SK-N-SH (cell line): ENCODE results near the gene METTL24. TPM values are rescaled to one million over a fixed set of nuclear protein-coding genes. Genes with fewer than 3 reads are reported as not detected.

Experiments used
- CTCF ChIA-PET: fragments of 300-600, 350-600 bp; formaldehyde crosslinking; extraction: SDS; loops from one replicate; lab custom pipeline; 2021; lab: Yijun Ruan, JAX
- POLR2A ChIA-PET: fragments of 350-600 bp; sonication (Branson Sonifier 250); formaldehyde crosslinking; extraction: SDS; loops from one replicate; lab custom pipeline; 2020; ENCODE audit warnings: antibody characterized with exemption, inconsistent platforms; lab: Yijun Ruan, JAX
- DNase-seq: peaks from one replicate; pipeline ENCODE4 v3.0.0; 2012
- H2AFZ ChIP-seq: fragments of 200-600 bp; sonication (generic); 2 replicates; pipeline ENCODE4 v1.8.1; 2016; ENCODE audit warnings: antibody characterized with exemption, mild to moderate bottlenecking, low read depth
- H3F3A ChIP-seq: fragments of 200-600 bp; sonication (generic); replicated peaks from 2 replicates; pipeline ENCODE3; 2016; ENCODE audit warnings: antibody characterized with exemption, mild to moderate bottlenecking; ENCODE audit not compliant: insufficient read depth
- H3K27ac ChIP-seq, 2 experiments: fragments of 200-500 bp in 1 of 2; fragments of 200-600 bp in 1 of 2; sonication (Bioruptor generic) in 1 of 2; sonication (generic), shearing (Covaris generic) in 1 of 2; 2 replicates each; pipeline versions ENCODE4 v1.5.1 to v1.6.1; 2014 to 2016; ENCODE audit warnings: low read depth in 2 of 2, inconsistent platforms in 1 of 2, low read length in 1 of 2, mild to moderate bottlenecking in 1 of 2, mixed read lengths in 1 of 2
- H3K27me3 ChIP-seq: fragments of 200-600 bp; sonication (generic), shearing (Covaris generic); 2 replicates; pipeline ENCODE4 v1.6.1; 2016; ENCODE audit warnings: mixed run types; ENCODE audit not compliant: insufficient read depth
- H3K36me3 ChIP-seq, 2 experiments: fragments of 200-500 bp in 1 of 2; fragments of 200-600 bp in 1 of 2; sonication (Bioruptor generic) in 1 of 2; sonication (generic) in 1 of 2; replicated peaks in 1 of 2; 2 replicates each; pipeline versions ENCODE3 to v1.5.1; 2014 to 2016; ENCODE audit warnings: low read length in 1 of 2, mild to moderate bottlenecking in 1 of 2; ENCODE audit not compliant: insufficient read depth in 2 of 2, control insufficient read depth in 1 of 2
- H3K4me1 ChIP-seq, 2 experiments: fragments of 200-500 bp in 1 of 2; fragments of 200-600 bp in 1 of 2; sonication (Bioruptor generic) in 1 of 2; sonication (generic), shearing (Covaris generic) in 1 of 2; 2 replicates each; pipeline versions ENCODE4 v1.5.1 to v1.6.1; 2014 to 2016; ENCODE audit warnings: low read depth in 1 of 2, low read length in 1 of 2, mixed run types in 1 of 2; ENCODE audit not compliant: insufficient read depth in 2 of 2, control insufficient read depth in 1 of 2
- H3K4me2 ChIP-seq: fragments of 200-600 bp; sonication (generic), shearing (Covaris generic); 2 replicates; pipeline ENCODE4 v1.6.1; 2017; ENCODE audit warnings: mixed run types
- H3K4me3 ChIP-seq, 2 experiments: fragments of 200-500 bp in 1 of 2; fragments of 200-600 bp in 1 of 2; sonication (Bioruptor generic) in 1 of 2; sonication (generic), shearing (Covaris generic) in 1 of 2; 2 replicates each; pipeline versions ENCODE4 v1.5.1 to v1.8.1; 2014 to 2016; ENCODE audit warnings: low read depth in 2 of 2, inconsistent platforms in 1 of 2, low read length in 1 of 2, mild to moderate bottlenecking in 1 of 2, mixed read lengths in 1 of 2, moderate library complexity in 1 of 2
- H3K79me2 ChIP-seq: fragments of 200-600 bp; sonication (generic); 2 replicates; pipeline ENCODE4 v1.8.1; 2017; ENCODE audit warnings: mild to moderate bottlenecking; ENCODE audit not compliant: insufficient read depth
- H3K9ac ChIP-seq: fragments of 200-600 bp; sonication (generic); 2 replicates; pipeline ENCODE4 v1.6.1; 2017; ENCODE audit warnings: mixed run types
- H3K9me2 ChIP-seq: fragments of 200-600 bp; sonication (generic); 2 replicates; pipeline ENCODE4 v1.6.1; 2017; ENCODE audit warnings: mixed run types
- H3K9me3 ChIP-seq: fragments of 200-600 bp; sonication (generic); 2 replicates; pipeline ENCODE4 v1.6.1; 2017; ENCODE audit warnings: mixed run types, mild to moderate bottlenecking, moderate library complexity
- H4K20me1 ChIP-seq: fragments of 200-600 bp; sonication (generic); 2 replicates; pipeline ENCODE4 v1.6.1; 2017; ENCODE audit warnings: mild to moderate bottlenecking, mixed run types; ENCODE audit not compliant: insufficient read depth
- CHD2 ChIP-seq: fragments of 150-350 bp; IDR thresholded peaks from 2 replicates; pipeline ENCODE4 v1.6.1; 2018; ENCODE audit warnings: low read length; ENCODE audit not compliant: partially characterized antibody
- ELF1 ChIP-seq: IDR thresholded peaks from 2 replicates; pipeline ENCODE4 v1.4.0; 2012
- EZH2phosphoT487 ChIP-seq: fragments of 200-600 bp; sonication (generic); IDR thresholded peaks from 2 replicates; pipeline ENCODE4 v1.6.1; 2017; ENCODE audit warnings: low read depth, mixed run types, mild to moderate bottlenecking, antibody characterized with exemption, moderate library complexity, borderline replicate concordance
- FOXJ3 ChIP-seq: sonication (generic); formaldehyde crosslinking; IDR thresholded peaks from 2 replicates; pipeline ENCODE4 v1.5.1; 2020; ENCODE audit warnings: mild to moderate bottlenecking, missing genetic modification reagents
- GABPA ChIP-seq: IDR thresholded peaks from 2 replicates; pipeline ENCODE4 v1.4.0; 2012; ENCODE audit warnings: low read depth, mild to moderate bottlenecking
- JUND ChIP-seq: IDR thresholded peaks from 2 replicates; pipeline ENCODE4 v1.4.0; 2012
- MEF2A ChIP-seq: IDR thresholded peaks from 2 replicates; pipeline ENCODE4 v1.4.0; 2012; ENCODE audit warnings: low read depth, borderline replicate concordance
- NRF1 ChIP-seq: IDR thresholded peaks from 2 replicates; pipeline ENCODE4 v1.6.1; 2012; ENCODE audit warnings: low read depth, mild to moderate bottlenecking, low read length
- RAD21 ChIP-seq: IDR thresholded peaks from 2 replicates; pipeline ENCODE4 v1.6.1; 2012; ENCODE audit warnings: mild to moderate bottlenecking, low read length
- RCOR1 ChIP-seq: fragments of 150-350 bp; IDR thresholded peaks from 2 replicates; pipeline ENCODE4 v1.6.1; 2017; ENCODE audit warnings: antibody characterized with exemption, low read length
- REST ChIP-seq: IDR thresholded peaks from 2 replicates; pipeline ENCODE4 v1.6.1; 2012; ENCODE audit warnings: mild to moderate bottlenecking, low read depth, low read length, moderate library complexity
- RFX5 ChIP-seq: IDR thresholded peaks from 2 replicates; pipeline ENCODE4 v1.6.1; 2012; ENCODE audit warnings: mild to moderate bottlenecking, improper control_type of control experiment, low read length
- RXRA ChIP-seq: IDR thresholded peaks from 2 replicates; pipeline ENCODE4 v1.4.0; 2012; ENCODE audit warnings: low read depth, mild to moderate bottlenecking, borderline replicate concordance
- TCF12 ChIP-seq: IDR thresholded peaks from 2 replicates; pipeline ENCODE4 v1.4.0; 2012
- USF1 ChIP-seq: IDR thresholded peaks from 2 replicates; pipeline ENCODE4 v1.4.0; 2012; ENCODE audit warnings: low read depth, borderline replicate concordance
- WGBS: methylation state at CpG from one replicate; pipeline ENCODE4 v1.1.6; 2017; ENCODE audit warnings: low lambda C conversion rate; 5-methylcytosine and 5-hydroxymethylcytosine counted together
- polyA plus RNA-seq, 3 experiments: library from polyadenylated mRNA; depleted of rRNA; stranded (reverse); fragments of >200 nt; gene quantifications; 2 replicates each; pipeline ENCODE4 v1.2.3, GENCODE V29; 2012
- TF ChIP-seq, protein P1 (sequence below): IDR thresholded peaks from 2 replicates; pipeline ENCODE4 v1.4.0; 2012; ENCODE audit warnings: low read depth, borderline replicate concordance
- TF ChIP-seq, protein P2 (sequence below): fragments of 150-350 bp; IDR thresholded peaks from 2 replicates; pipeline ENCODE4 v1.6.1; 2017; ENCODE audit warnings: antibody characterized with exemption, low read length, low read depth, borderline replicate concordance
- TF ChIP-seq, protein P3 (sequence below): fragments of 150-350 bp; IDR thresholded peaks from 2 replicates; pipeline ENCODE4 v1.6.1; 2016; ENCODE audit warnings: mild to moderate bottlenecking, low read depth, low read length
- TF ChIP-seq, protein P4 (sequence below): IDR thresholded peaks from 2 replicates; pipeline ENCODE4; 2012

The METTL24 gene
- polyA plus RNA-seq, 1 of the 3 experiments (the other 2 are of a cell fraction): not detected

- ChIA-PET CTCF (interaction anchor here (1.2 to 2.2 kb wide), 3 partner anchors 13 to 315 kb away, joined by 3 to 11 read pairs (median 3); no protein-coding TSS in a partner anchor), POLR2A (no interaction called here)
- no peaks in the 10 kb centered on the region for H3K79me2 ChIP-seq
- H4K20me1 ChIP-seq: no peaks in the 10 kb centered on the region
- no peaks in the 10 kb centered on the region for H3K36me3 ChIP-seq
- H3K4me3 ChIP-seq: no peak overlapping the region
- 70% methylated on average over 2 of the region's 2 CpGs for whole genome bisulfite sequencing
- no peak for DNase-seq
- H3K9ac ChIP-seq: no peak overlapping the region
- H3K27me3 ChIP-seq: no peaks in the 10 kb centered on the region
- TF ChIP-seq GABPA: no peak
- no peak for TF ChIP-seq FOXJ3 (CRISPR knock-in tag)
- TF ChIP-seq RAD21: no peak
- TF ChIP-seq JUND: no peak
- no peak for TF ChIP-seq CHD2
- no peak for TF ChIP-seq MEF2A
- no peak for TF ChIP-seq ELF1
- TF ChIP-seq, protein P1, sequence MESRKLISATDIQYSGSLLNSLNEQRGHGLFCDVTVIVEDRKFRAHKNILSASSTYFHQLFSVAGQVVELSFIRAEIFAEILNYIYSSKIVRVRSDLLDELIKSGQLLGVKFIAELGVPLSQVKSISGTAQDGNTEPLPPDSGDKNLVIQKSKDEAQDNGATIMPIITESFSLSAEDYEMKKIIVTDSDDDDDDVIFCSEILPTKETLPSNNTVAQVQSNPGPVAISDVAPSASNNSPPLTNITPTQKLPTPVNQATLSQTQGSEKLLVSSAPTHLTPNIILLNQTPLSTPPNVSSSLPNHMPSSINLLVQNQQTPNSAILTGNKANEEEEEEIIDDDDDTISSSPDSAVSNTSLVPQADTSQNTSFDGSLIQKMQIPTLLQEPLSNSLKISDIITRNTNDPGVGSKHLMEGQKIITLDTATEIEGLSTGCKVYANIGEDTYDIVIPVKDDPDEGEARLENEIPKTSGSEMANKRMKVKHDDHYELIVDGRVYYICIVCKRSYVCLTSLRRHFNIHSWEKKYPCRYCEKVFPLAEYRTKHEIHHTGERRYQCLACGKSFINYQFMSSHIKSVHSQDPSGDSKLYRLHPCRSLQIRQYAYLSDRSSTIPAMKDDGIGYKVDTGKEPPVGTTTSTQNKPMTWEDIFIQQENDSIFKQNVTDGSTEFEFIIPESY: no peak
- no peak for TF ChIP-seq RFX5
- no peak for TF ChIP-seq TCF12
- TF ChIP-seq RXRA: no peak
- TF ChIP-seq NRF1: no peak
- TF ChIP-seq, protein P2, sequence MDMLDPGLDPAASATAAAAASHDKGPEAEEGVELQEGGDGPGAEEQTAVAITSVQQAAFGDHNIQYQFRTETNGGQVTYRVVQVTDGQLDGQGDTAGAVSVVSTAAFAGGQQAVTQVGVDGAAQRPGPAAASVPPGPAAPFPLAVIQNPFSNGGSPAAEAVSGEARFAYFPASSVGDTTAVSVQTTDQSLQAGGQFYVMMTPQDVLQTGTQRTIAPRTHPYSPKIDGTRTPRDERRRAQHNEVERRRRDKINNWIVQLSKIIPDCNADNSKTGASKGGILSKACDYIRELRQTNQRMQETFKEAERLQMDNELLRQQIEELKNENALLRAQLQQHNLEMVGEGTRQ: no peak
- TF ChIP-seq USF1: no peak
- no peak for TF ChIP-seq EZH2phosphoT487
- TF ChIP-seq, protein P3, sequence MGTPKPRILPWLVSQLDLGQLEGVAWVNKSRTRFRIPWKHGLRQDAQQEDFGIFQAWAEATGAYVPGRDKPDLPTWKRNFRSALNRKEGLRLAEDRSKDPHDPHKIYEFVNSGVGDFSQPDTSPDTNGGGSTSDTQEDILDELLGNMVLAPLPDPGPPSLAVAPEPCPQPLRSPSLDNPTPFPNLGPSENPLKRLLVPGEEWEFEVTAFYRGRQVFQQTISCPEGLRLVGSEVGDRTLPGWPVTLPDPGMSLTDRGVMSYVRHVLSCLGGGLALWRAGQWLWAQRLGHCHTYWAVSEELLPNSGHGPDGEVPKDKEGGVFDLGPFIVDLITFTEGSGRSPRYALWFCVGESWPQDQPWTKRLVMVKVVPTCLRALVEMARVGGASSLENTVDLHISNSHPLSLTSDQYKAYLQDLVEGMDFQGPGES: no peak
- no peak for TF ChIP-seq RCOR1
- TF ChIP-seq, protein P4, sequence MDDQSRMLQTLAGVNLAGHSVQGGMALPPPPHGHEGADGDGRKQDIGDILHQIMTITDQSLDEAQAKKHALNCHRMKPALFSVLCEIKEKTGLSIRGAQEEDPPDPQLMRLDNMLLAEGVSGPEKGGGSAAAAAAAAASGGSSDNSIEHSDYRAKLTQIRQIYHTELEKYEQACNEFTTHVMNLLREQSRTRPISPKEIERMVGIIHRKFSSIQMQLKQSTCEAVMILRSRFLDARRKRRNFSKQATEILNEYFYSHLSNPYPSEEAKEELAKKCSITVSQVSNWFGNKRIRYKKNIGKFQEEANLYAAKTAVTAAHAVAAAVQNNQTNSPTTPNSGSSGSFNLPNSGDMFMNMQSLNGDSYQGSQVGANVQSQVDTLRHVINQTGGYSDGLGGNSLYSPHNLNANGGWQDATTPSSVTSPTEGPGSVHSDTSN: no peak
- TF ChIP-seq REST: no peak
- H3K9me2 ChIP-seq: no peaks in the 10 kb centered on the region
- no peak overlapping the region for H2AFZ ChIP-seq
- peaks cover 3 to 16% of the 10 kb centered on the region in 2 experiments; a peak in 2 of 4 replicates for H3K4me1 ChIP-seq
- no peaks in the 10 kb centered on the region for H3K9me3 ChIP-seq
- H3K27ac ChIP-seq: no peak overlapping the region
- no peaks in the 10 kb centered on the region for H3F3A ChIP-seq
- H3K4me2 ChIP-seq: no peak overlapping the region
Observed at GRCh38 chr6:110354153-110354552, 4.0 kb downstream of the METTL24 start.
